ENCODE measurements around the gene FAM53A.

FAM53A gene

GRCh38 chr4:1652088-1652487, 32.0 kb downstream of the FAM53A start:
- Histone ChIP-seq H2BK15ac (replicated peaks; ENCODE audit: low read depth) (no peak overlapping the region), H2BK5ac (ENCODE audit: low read length) (no peak overlapping the region), H3K4me2 (ENCODE audit: low read length) (no peak overlapping the region), H3K36me3 (ENCODE audit: control insufficient read depth, insufficient read depth, low read length) (no peaks in the 10 kb centered on the region), H3K9ac (ENCODE audit: low read length) (no peak overlapping the region), H3K79me2 (ENCODE audit: control insufficient read depth, insufficient read depth, low read length) (no peaks in the 10 kb centered on the region), H3K4me1 (ENCODE audit: control insufficient read depth, low read depth, low read length) (no peaks in the 10 kb centered on the region), H3K79me1 (ENCODE audit: low read length) (no peaks in the 10 kb centered on the region), H3K23ac (ENCODE audit: low read length) (no peak overlapping the region), H2AK5ac (ENCODE audit: low read length) (no peak overlapping the region), H3K4me3 (ENCODE audit: low read length) (no peak overlapping the region), H3K27ac (ENCODE audit: low read depth, low read length) (no peak overlapping the region), H2BK120ac (ENCODE audit: low read depth, low read length) (no peak overlapping the region), H3K56ac (ENCODE audit: low read length) (no peak overlapping the region), H3K4ac (ENCODE audit: low read depth, low read length) (no peak overlapping the region), H3K27me3 (ENCODE audit: insufficient read depth, low read length, poor library complexity) (no peaks in the 10 kb centered on the region), H4K5ac (ENCODE audit: low read length) (no peak overlapping the region), H3K18ac (ENCODE audit: low read length) (no peak overlapping the region), H4K8ac (ENCODE audit: low read depth, low read length) (no peak overlapping the region)
- no peak for DNase-seq
- WGBS (ENCODE audit: extremely low coverage, insufficient coverage, low lambda C conversion rate) = 100% methylated on average over 10 of the region's 13 CpGs

GRCh38 chr4:1651609-1652008, 32.5 kb downstream of the FAM53A start:
- Histone ChIP-seq H3K79me1 (ENCODE audit: low read length) (no peaks in the 10 kb centered on the region), H3K56ac (ENCODE audit: low read length) (no peak overlapping the region), H2AK5ac (ENCODE audit: low read length) (no peak overlapping the region), H3K79me2 (ENCODE audit: control insufficient read depth, insufficient read depth, low read length) (no peaks in the 10 kb centered on the region), H2BK5ac (ENCODE audit: low read length) (no peak overlapping the region), H3K27me3 (ENCODE audit: insufficient read depth, low read length, poor library complexity) (no peaks in the 10 kb centered on the region), H3K23ac (ENCODE audit: low read length) (no peak overlapping the region), H2BK15ac (replicated peaks; ENCODE audit: low read depth) (no peak overlapping the region), H2BK120ac (ENCODE audit: low read depth, low read length) (no peak overlapping the region), H3K9ac (ENCODE audit: low read length) (no peak overlapping the region), H4K5ac (ENCODE audit: low read length) (no peak overlapping the region), H3K18ac (ENCODE audit: low read length) (no peak overlapping the region), H3K36me3 (ENCODE audit: control insufficient read depth, insufficient read depth, low read length) (no peaks in the 10 kb centered on the region), H3K4me1 (ENCODE audit: control insufficient read depth, low read depth, low read length) (no peaks in the 10 kb centered on the region), H3K4ac (ENCODE audit: low read depth, low read length) (no peak overlapping the region), H3K4me2 (ENCODE audit: low read length) (no peak overlapping the region), H3K27ac (ENCODE audit: low read depth, low read length) (no peak overlapping the region), H3K4me3 (ENCODE audit: low read length) (no peak overlapping the region), H4K8ac (ENCODE audit: low read depth, low read length) (no peak overlapping the region)
- no CpG with 5 or more reads among the region's 13 CpGs for WGBS (ENCODE audit: extremely low coverage, insufficient coverage, low lambda C conversion rate)
- DNase-seq = no peak

- H3K27ac ChIP-seq (ENCODE audit: low read depth, low read length) = no peak overlapping the region
- H3K9ac ChIP-seq (ENCODE audit: low read length) = no peak overlapping the region
- H3K18ac ChIP-seq (ENCODE audit: low read length) = no peak overlapping the region
- no peak overlapping the region for H2BK15ac ChIP-seq (replicated peaks; ENCODE audit: low read depth)
- H3K36me3 ChIP-seq (ENCODE audit: control insufficient read depth, insufficient read depth, low read length) = no peaks in the 10 kb centered on the region
- DNase-seq = no peak
- no peak overlapping the region for H2BK120ac ChIP-seq (ENCODE audit: low read depth, low read length)
- H3K4me3 ChIP-seq (ENCODE audit: low read length) = no peak overlapping the region
- no peak overlapping the region for H4K8ac ChIP-seq (ENCODE audit: low read depth, low read length)
- no peak overlapping the region for H3K4me2 ChIP-seq (ENCODE audit: low read length)
- H3K56ac ChIP-seq (ENCODE audit: low read length) = no peak overlapping the region
- no peaks in the 10 kb centered on the region for H3K4me1 ChIP-seq (ENCODE audit: control insufficient read depth, low read depth, low read length)
- H2AK5ac ChIP-seq (ENCODE audit: low read length) = no peak overlapping the region
- no peak overlapping the region for H3K4ac ChIP-seq (ENCODE audit: low read depth, low read length)
- no CpG with 5 or more reads among the region's 3 CpGs for WGBS (ENCODE audit: extremely low coverage, insufficient coverage, low lambda C conversion rate)
- H3K23ac ChIP-seq (ENCODE audit: low read length) = no peak overlapping the region
- no peak overlapping the region for H2BK5ac ChIP-seq (ENCODE audit: low read length)
- H4K5ac ChIP-seq (ENCODE audit: low read length) = no peak overlapping the region
- no peaks in the 10 kb centered on the region for H3K79me1 ChIP-seq (ENCODE audit: low read length)
- no peaks in the 10 kb centered on the region for H3K79me2 ChIP-seq (ENCODE audit: control insufficient read depth, insufficient read depth, low read length)
- H3K27me3 ChIP-seq (ENCODE audit: insufficient read depth, low read length, poor library complexity) = no peaks in the 10 kb centered on the region
Measured at GRCh38 chr4:1648962-1649361, 35.2 kb downstream of the FAM53A start.

GRCh38 chr4:1647432-1647831, 36.7 kb downstream of the FAM53A start:
- H3K27me3 ChIP-seq (ENCODE audit: insufficient read depth, low read length, poor library complexity) = no peaks in the 10 kb centered on the region
- no peak overlapping the region for H4K5ac ChIP-seq (ENCODE audit: low read length)
- no peaks in the 10 kb centered on the region for H3K79me1 ChIP-seq (ENCODE audit: low read length)
- H3K18ac ChIP-seq (ENCODE audit: low read length) = no peak overlapping the region
- no peak overlapping the region for H2BK15ac ChIP-seq (replicated peaks; ENCODE audit: low read depth)
- no peak overlapping the region for H2BK5ac ChIP-seq (ENCODE audit: low read length)
- no peaks in the 10 kb centered on the region for H3K79me2 ChIP-seq (ENCODE audit: control insufficient read depth, insufficient read depth, low read length)
- no peak overlapping the region for H3K9ac ChIP-seq (ENCODE audit: low read length)
- no peak overlapping the region for H3K56ac ChIP-seq (ENCODE audit: low read length)
- H3K36me3 ChIP-seq (ENCODE audit: control insufficient read depth, insufficient read depth, low read length) = no peaks in the 10 kb centered on the region
- WGBS (ENCODE audit: extremely low coverage, insufficient coverage, low lambda C conversion rate) = no CpG with 5 or more reads among the region's 19 CpGs
- H3K4me1 ChIP-seq (ENCODE audit: control insufficient read depth, low read depth, low read length) = no peaks in the 10 kb centered on the region
- no peak overlapping the region for H3K4me2 ChIP-seq (ENCODE audit: low read length)
- H3K23ac ChIP-seq (ENCODE audit: low read length) = no peak overlapping the region
- H3K27ac ChIP-seq (ENCODE audit: low read depth, low read length) = no peak overlapping the region
- no peak for DNase-seq
- H2BK120ac ChIP-seq (ENCODE audit: low read depth, low read length) = no peak overlapping the region
- no peak overlapping the region for H2AK5ac ChIP-seq (ENCODE audit: low read length)
- H3K4ac ChIP-seq (ENCODE audit: low read depth, low read length) = no peak overlapping the region
- H3K4me3 ChIP-seq (ENCODE audit: low read length) = no peak overlapping the region
- H4K8ac ChIP-seq (ENCODE audit: low read depth, low read length) = no peak overlapping the region

GRCh38 chr4:1646690-1647089, 37.4 kb downstream of the FAM53A start:
- H2BK120ac ChIP-seq (ENCODE audit: low read depth, low read length) = no peak overlapping the region
- no peaks in the 10 kb centered on the region for H3K79me1 ChIP-seq (ENCODE audit: low read length)
- H3K18ac ChIP-seq (ENCODE audit: low read length) = no peak overlapping the region
- no peak overlapping the region for H4K8ac ChIP-seq (ENCODE audit: low read depth, low read length)
- H3K56ac ChIP-seq (ENCODE audit: low read length) = no peak overlapping the region
- no peaks in the 10 kb centered on the region for H3K27me3 ChIP-seq (ENCODE audit: insufficient read depth, low read length, poor library complexity)
- H3K27ac ChIP-seq (ENCODE audit: low read depth, low read length) = no peak overlapping the region
- no peak overlapping the region for H3K4me3 ChIP-seq (ENCODE audit: low read length)
- H3K4ac ChIP-seq (ENCODE audit: low read depth, low read length) = no peak overlapping the region
- no peaks in the 10 kb centered on the region for H3K79me2 ChIP-seq (ENCODE audit: control insufficient read depth, insufficient read depth, low read length)
- no peak overlapping the region for H4K5ac ChIP-seq (ENCODE audit: low read length)
- H2AK5ac ChIP-seq (ENCODE audit: low read length) = no peak overlapping the region
- no peaks in the 10 kb centered on the region for H3K4me1 ChIP-seq (ENCODE audit: control insufficient read depth, low read depth, low read length)
- no peak overlapping the region for H3K4me2 ChIP-seq (ENCODE audit: low read length)
- H2BK15ac ChIP-seq (replicated peaks; ENCODE audit: low read depth) = no peak overlapping the region
- H3K36me3 ChIP-seq (ENCODE audit: control insufficient read depth, insufficient read depth, low read length) = no peaks in the 10 kb centered on the region
- H2BK5ac ChIP-seq (ENCODE audit: low read length) = no peak overlapping the region
- no peak overlapping the region for H3K9ac ChIP-seq (ENCODE audit: low read length)
- no peak for DNase-seq
- H3K23ac ChIP-seq (ENCODE audit: low read length) = no peak overlapping the region
- no CpG with 5 or more reads among the region's 7 CpGs for WGBS (ENCODE audit: extremely low coverage, insufficient coverage, low lambda C conversion rate)

- peak; percentile 26 for DNase-seq
- Histone ChIP-seq H3K18ac (ENCODE audit: low read length) (no peak overlapping the region), H2AK5ac (ENCODE audit: low read length) (no peak overlapping the region), H3K27ac (ENCODE audit: low read depth, low read length) (no peak overlapping the region), H4K5ac (ENCODE audit: low read length) (no peak overlapping the region), H3K9ac (ENCODE audit: low read length) (peak overlapping the region; percentile 42), H4K8ac (ENCODE audit: low read depth, low read length) (no peak overlapping the region), H3K4ac (ENCODE audit: low read depth, low read length) (no peak overlapping the region), H2BK120ac (ENCODE audit: low read depth, low read length) (no peak overlapping the region), H3K27me3 (ENCODE audit: insufficient read depth, low read length, poor library complexity) (no peaks in the 10 kb centered on the region), H3K23ac (ENCODE audit: low read length) (peak overlapping the region; percentile 24), H3K79me1 (ENCODE audit: low read length) (no peaks in the 10 kb centered on the region), H3K79me2 (ENCODE audit: control insufficient read depth, insufficient read depth, low read length) (no peaks in the 10 kb centered on the region), H2BK15ac (replicated peaks; ENCODE audit: low read depth) (no peak overlapping the region), H3K36me3 (ENCODE audit: control insufficient read depth, insufficient read depth, low read length) (no peaks in the 10 kb centered on the region), H3K4me3 (ENCODE audit: low read length) (no peak overlapping the region), H3K4me1 (ENCODE audit: control insufficient read depth, low read depth, low read length) (no peaks in the 10 kb centered on the region), H3K56ac (ENCODE audit: low read length) (peak overlapping the region; percentile 81), H3K4me2 (ENCODE audit: low read length) (no peak overlapping the region), H2BK5ac (ENCODE audit: low read length) (no peak overlapping the region)
- WGBS (ENCODE audit: extremely low coverage, insufficient coverage, low lambda C conversion rate) = no CpG with 5 or more reads among the region's 21 CpGs
Measured at GRCh38 chr4:1644891-1645657, 39.0 kb downstream of the FAM53A start.

All from mesendoderm (in vitro differentiated cells).